ENCODE data around the gene KRT28. TPM values are rescaled to one million over a fixed set of nuclear protein-coding genes. Genes with fewer than 3 reads are reported as not detected.

The KRT28 gene
- total and polyA plus RNA-seq, 2 donors (not counting 3 experiments of a cell fraction or from before 2014, with no cell fraction given): not detected

DNA sequence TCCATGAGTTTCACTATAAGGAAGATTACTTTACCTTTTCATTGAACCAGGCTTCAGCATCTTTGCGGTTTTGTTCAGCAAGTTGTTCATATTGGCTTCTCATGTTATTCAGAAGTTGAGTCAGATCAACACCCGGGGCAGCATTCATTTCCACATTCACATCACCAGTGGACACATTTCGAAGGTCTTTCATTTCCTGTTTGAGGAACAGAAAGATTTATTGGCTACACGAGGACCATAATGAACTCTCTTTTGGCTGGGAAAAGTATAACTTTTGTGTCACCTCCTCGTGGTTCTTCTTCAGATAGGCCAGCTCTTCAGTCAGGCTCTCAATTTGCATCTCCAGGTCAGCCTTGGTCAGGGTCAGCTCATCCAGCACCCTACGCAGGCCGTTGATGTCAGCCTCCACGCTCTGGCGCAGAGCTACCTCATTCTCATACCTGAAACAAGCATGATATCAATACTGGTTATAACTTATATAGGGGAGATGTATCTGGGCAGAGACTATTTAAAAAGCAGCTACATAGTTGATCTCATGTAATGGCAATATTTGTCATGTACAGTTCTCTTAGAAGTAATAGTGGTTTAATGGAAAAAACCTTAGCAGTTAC is 20.6 kb upstream of the KRT28 start:
- Histone ChIP-seq H3K36me3 (ENCODE audit: control insufficient read depth in 2 of 2, extremely low read depth in 1 of 2, insufficient read depth in 2 of 2, low read length in 2 of 2) (peaks cover 0 to 2% of the 10 kb centered on the region in 2 experiments), H4K20me1 (replicated peaks; ENCODE audit: control insufficient read depth, extremely low read depth, insufficient read depth, low read length) (no peaks in the 10 kb centered on the region), H3K27ac (ENCODE audit: insufficient read depth, low read depth, low read length) (no peak overlapping the region), H3K4me3 (replicated peaks in 1 of 3; ENCODE audit: insufficient read depth in 1 of 3, low read depth in 1 of 3, low read length in 3 of 3) (no peak overlapping the region), H3K27me3 (ENCODE audit: control insufficient read depth in 2 of 2, insufficient read depth in 2 of 2, low read length in 2 of 2) (no peaks in the 10 kb centered on the region), H3K79me2 (ENCODE audit: control insufficient read depth, insufficient read depth, low read length) (no peaks in the 10 kb centered on the region), H3K4me1 (ENCODE audit: control insufficient read depth, extremely low read depth, insufficient read depth, low read length) (peaks cover 9% of the 10 kb centered on the region), H2AFZ (ENCODE audit: low read depth, low read length) (no peak overlapping the region), H3K4me2 (ENCODE audit: insufficient read depth, low read length) (no peak overlapping the region), H3K9ac (replicated peaks; ENCODE audit: extremely low read depth, insufficient read depth, low read length) (no peak overlapping the region), H3K9me1 (replicated peaks; ENCODE audit: control insufficient read depth, extremely low read depth, insufficient read depth, low read length) (no peaks in the 10 kb centered on the region), H3K9me3 (replicated peaks; ENCODE audit: control insufficient read depth, insufficient read depth, low read length) (no peaks in the 10 kb centered on the region)
- no peak for TF ChIP-seq FOS (IDR thresholded peaks at IDR 0.05; ENCODE audit: borderline replicate concordance, insufficient read depth, low read length)
- TF ChIP-seq MYC (IDR thresholded peaks at IDR 0.05; ENCODE audit: low read depth, low read length): no peak
- TF ChIP-seq JUN (IDR thresholded peaks at IDR 0.05; ENCODE audit: borderline replicate concordance, insufficient read depth, insufficient read length, low read depth): no peak
- TF ChIP-seq, protein P1, sequence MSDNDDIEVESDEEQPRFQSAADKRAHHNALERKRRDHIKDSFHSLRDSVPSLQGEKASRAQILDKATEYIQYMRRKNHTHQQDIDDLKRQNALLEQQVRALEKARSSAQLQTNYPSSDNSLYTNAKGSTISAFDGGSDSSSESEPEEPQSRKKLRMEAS (IDR thresholded peaks at IDR 0.05; ENCODE audit: insufficient read depth, insufficient read length): no peak
- no peak for TF ChIP-seq POLR2AphosphoS5 (IDR thresholded peaks at IDR 0.05; ENCODE audit: insufficient read depth, low read depth, low read length)
- no peak for TF ChIP-seq POLR2A (IDR thresholded peaks at IDR 0.05; ENCODE audit: low read depth, low read length)
- TF ChIP-seq, protein P2, sequence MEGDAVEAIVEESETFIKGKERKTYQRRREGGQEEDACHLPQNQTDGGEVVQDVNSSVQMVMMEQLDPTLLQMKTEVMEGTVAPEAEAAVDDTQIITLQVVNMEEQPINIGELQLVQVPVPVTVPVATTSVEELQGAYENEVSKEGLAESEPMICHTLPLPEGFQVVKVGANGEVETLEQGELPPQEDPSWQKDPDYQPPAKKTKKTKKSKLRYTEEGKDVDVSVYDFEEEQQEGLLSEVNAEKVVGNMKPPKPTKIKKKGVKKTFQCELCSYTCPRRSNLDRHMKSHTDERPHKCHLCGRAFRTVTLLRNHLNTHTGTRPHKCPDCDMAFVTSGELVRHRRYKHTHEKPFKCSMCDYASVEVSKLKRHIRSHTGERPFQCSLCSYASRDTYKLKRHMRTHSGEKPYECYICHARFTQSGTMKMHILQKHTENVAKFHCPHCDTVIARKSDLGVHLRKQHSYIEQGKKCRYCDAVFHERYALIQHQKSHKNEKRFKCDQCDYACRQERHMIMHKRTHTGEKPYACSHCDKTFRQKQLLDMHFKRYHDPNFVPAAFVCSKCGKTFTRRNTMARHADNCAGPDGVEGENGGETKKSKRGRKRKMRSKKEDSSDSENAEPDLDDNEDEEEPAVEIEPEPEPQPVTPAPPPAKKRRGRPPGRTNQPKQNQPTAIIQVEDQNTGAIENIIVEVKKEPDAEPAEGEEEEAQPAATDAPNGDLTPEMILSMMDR (IDR thresholded peaks at IDR 0.05; ENCODE audit: extremely low read depth in 1 of 2, insufficient read depth in 1 of 2, low read depth in 1 of 2, low read length in 2 of 2): no peak
- no peak for TF ChIP-seq EZH2 (IDR thresholded peaks at IDR 0.05; ENCODE audit: borderline replicate concordance, low read depth, low read length, severe bottlenecking)
- no peak for TF ChIP-seq GATA2 (IDR thresholded peaks at IDR 0.05; ENCODE audit: insufficient read depth, insufficient read length, low read depth, low read length)
- intact Hi-C loops (cut with micrococcal nuclease) (no loop called here), dilution Hi-C loops (cut with MboI; ENCODE audit: extremely low pct_ligation_motif_present, low sequenced_read_pairs) (no loop called here)
- ChIA-PET POLR2A (no interaction called here), CTCF (interaction anchor here (1.3 kb wide), 1 partner anchor 842 kb away, joined by 3 read pairs; no protein-coding TSS in a partner anchor)
- BruUV-seq (replicated peaks): no TSS peak
- no peak for DNase-seq (ENCODE audit: low read depth, low spot score)
- no peak for FAIRE-seq

Measured in endothelial cell of umbilical vein (primary cell).